Suppressor macrophage (primary cell): ENCODE measurements around the gene LIN37.

Experiments used
- DNase-seq, 4 experiments: peaks; one replicate each; pipeline ENCODE4 v3.0.0-alpha.2; 2020 to 2022
- total RNA-seq, 17 experiments: gene quantifications; one replicate each; lab custom pipeline; 2026; ENCODE audit warnings: mixed read lengths in 6 of 17, inconsistent platforms in 3 of 17; lab: John Stamatoyannopoulos, UW

LIN37 gene, protein sequence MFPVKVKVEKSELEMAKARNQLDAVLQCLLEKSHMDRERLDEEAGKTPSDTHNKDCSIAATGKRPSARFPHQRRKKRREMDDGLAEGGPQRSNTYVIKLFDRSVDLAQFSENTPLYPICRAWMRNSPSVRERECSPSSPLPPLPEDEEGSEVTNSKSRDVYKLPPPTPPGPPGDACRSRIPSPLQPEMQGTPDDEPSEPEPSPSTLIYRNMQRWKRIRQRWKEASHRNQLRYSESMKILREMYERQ
- 0.17 to 3.0 (median 1.2) reads per million in 17 experiments for total RNA-seq

- DNase-seq, result peak; percentile 99 to 100 (median 100)
Measured at GRCh38 chr19:35748106-35749020, at the start of gene LIN37. Gene LIN37, plus strand, starts transcription at chr19:35748576. Its CDS starts 149 bp downstream, at chr19:35748725.

GRCh38 chr19:35702223-35703012, 46.0 kb upstream of the LIN37 start:
- peak; percentile 95 to 98 (median 98) for DNase-seq

DNA sequence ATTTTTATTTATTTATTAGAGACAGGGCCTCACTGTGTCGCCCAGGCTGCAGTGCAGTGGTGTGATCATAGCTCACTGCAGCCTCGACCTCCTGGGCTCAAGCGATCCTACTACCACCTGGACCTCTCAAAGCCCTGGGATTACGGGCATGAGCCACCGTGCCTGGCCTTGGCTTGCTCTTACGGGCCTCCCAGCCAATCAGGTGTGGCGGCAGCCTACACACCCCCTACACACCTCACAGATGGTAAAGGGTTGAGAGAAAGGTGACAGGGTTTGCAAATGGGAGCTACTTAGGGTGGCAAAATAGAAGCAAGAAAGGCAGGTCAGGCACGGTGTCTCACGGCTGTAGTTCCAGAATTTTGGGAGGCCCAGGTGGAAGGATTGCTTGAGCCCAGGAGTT, 45.0 kb upstream of the LIN37 start:
- DNase-seq, result no peak

- peak in 3 of 4 experiments; percentile 34 to 50 (median 34) for DNase-seq
Measured at GRCh38 chr19:35704218-35704617, 44.2 kb upstream of the LIN37 start, which contains the start of gene ZBTB32. Gene ZBTB32, plus strand, starts transcription at chr19:35704558. Its CDS starts 10,069 bp downstream, at chr19:35714627.

GRCh38 chr19:35708391-35708790, 40.0 kb upstream of the LIN37 start:
- no peak for DNase-seq

- no peak for DNase-seq
Measured at GRCh38 chr19:35710784-35711723, 37.3 kb upstream of the LIN37 start.

DNA sequence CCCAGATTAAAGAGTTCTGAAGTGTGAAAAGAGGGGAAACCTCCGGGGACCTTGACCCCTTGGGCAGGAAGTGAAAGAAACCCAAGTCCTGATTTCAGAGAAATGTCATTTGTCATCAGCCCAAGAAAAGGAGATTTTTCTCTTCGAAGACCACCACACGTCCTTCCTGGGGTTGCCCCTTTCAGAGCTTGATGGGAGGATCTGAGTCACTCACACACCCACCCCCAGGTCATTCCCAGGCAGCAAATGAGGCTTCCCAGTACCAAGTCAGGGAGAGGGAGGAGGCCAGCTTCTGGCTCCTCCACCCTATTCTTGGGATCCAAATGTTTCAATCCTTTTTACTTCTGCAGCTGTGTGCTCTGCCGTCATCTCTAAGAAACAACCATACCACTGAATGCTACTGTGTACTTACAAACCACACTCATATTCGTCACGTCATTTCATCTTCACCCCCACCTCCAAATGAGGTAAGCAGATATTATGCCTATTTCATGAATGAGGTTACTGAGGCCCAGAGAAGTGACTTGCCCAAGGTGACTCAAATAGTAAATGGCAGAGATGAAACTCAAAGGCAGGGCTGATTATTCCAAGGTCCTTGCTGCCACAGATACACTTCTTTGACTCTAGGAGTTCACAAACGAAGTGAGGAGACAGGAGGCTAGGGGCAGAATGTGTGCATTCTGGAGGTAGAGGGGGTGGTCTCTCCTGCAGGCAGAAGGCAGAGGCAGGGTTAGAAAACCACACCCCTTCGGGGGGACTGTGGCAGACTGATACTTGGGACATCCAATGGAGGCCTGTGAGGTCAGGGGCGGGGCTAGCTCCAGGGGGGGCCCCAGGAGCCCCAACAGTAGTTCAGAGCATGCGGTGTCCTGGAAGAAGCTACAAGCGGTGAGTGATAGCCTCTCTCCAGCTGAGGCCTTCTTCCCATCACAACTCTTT, 35.5 kb upstream of the LIN37 start:
- no peak for DNase-seq

- no peak for DNase-seq
Measured at GRCh38 chr19:35713506-35713850, 34.9 kb upstream of the LIN37 start.

- no peak for DNase-seq
Measured at GRCh38 chr19:35713904-35714495, 34.4 kb upstream of the LIN37 start.

DNA sequence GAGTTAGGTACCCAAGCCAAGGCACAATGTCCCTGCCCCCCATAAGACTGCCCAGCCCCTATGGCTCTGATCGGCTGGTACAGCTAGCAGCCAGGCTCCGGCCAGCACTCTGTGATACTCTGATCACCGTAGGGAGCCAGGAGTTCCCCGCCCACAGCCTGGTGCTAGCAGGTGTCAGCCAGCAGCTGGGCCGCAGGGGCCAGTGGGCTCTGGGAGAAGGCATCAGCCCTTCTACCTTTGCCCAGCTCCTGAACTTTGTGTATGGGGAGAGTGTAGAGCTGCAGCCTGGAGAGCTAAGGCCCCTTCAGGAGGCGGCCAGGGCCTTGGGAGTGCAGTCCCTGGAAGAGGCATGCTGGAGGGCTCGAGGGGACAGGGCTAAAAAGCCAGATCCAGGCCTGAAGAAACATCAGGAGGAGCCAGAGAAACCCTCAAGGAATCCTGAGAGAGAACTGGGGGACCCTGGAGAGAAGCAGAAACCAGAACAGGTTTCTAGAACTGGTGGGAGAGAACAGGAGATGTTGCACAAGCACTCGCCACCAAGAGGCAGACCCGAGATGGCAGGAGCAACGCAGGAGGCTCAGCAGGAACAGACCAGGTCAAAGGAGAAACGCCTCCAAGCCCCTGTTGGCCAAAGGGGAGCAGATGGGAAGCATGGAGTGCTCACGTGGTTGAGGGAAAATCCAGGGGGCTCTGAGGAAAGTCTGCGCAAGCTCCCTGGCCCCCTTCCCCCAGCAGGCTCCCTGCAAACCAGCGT, 33.6 kb upstream of the LIN37 start:
- no peak for DNase-seq

- DNase-seq, result no peak
Measured at GRCh38 chr19:35715355-35715809, 33.0 kb upstream of the LIN37 start.

- peak in 2 of 4 experiments; percentile 63 to 75 for DNase-seq
Measured at GRCh38 chr19:35715981-35716800, 32.2 kb upstream of the LIN37 start.

GRCh38 chr19:35716801-35717664, 31.3 kb upstream of the LIN37 start:
- peak; percentile 95 to 98 (median 97) for DNase-seq

- peak in 2 of 4 experiments; percentile 95 to 98 for DNase-seq
Measured at GRCh38 chr19:35717665-35718344, 30.6 kb upstream of the LIN37 start, which contains the start of gene KMT2B. Gene KMT2B, plus strand, starts transcription at chr19:35718003. Its CDS starts 16 bp downstream, at chr19:35718019.

GRCh38 chr19:35718345-35719041, 29.9 kb upstream of the LIN37 start:
- peak; percentile 16 to 63 (median 46) for DNase-seq
